ENCODE data around the gene SZT2. TPM values are rescaled to one million over a fixed set of nuclear protein-coding genes. Genes with fewer than 3 reads are reported as not detected.

The SZT2 gene
- total RNA-seq, 1 experiment from 2014 or later, result 29.0 TPM

DNA sequence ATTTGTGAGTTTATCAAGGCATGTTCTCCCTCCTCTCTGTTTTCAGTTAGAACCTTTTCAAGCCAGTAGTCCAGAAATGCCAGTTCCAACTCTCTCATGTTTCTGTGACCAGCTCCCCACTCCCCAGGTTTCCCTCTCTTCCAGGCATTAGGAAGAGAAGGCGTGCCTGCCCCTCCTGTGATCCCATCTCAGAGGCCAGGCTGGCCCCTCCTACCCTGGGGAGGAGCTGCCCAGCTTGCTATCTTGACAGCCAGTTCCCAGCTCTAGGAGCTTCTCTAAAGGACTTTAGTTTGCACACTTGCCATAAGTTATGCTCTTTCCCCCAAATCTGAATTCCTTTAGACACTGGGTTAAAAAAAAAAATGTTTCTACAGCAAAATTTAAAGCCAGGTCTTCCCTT is 55.1 kb downstream of the SZT2 start:
- H3K36me3 ChIP-seq (ENCODE audit: control insufficient read depth, insufficient read depth, low read length), result no peaks in the 10 kb centered on the region; the same call in 1 of the 2 replicates
- Mint-ChIP-seq H3K27me3 (ENCODE audit: insufficient read depth, unreplicated experiment) (no peaks in the 10 kb centered on the region), H3K4me1 (ENCODE audit: low read depth, unreplicated experiment) (peaks cover 16% of the 10 kb centered on the region), H3K9me3 (ENCODE audit: unreplicated experiment) (no peaks in the 10 kb centered on the region), H3K4me3 (ENCODE audit: unreplicated experiment) (no peak overlapping the region), H3K36me3 (ENCODE audit: insufficient read depth, unreplicated experiment) (peaks cover 25% of the 10 kb centered on the region), H3K27ac (ENCODE audit: unreplicated experiment) (peak overlapping the region; percentile 24)
- ChIA-PET CTCF (no interaction called here), POLR2A (no interaction called here)
- DNase-seq, result no peak
- intact Hi-C loops (cut with micrococcal nuclease; ENCODE audit: unreplicated experiment), result no loop called here
- no peaks in the 10 kb centered on the region for H3K9me3 ChIP-seq
- TF ChIP-seq, protein P1, sequence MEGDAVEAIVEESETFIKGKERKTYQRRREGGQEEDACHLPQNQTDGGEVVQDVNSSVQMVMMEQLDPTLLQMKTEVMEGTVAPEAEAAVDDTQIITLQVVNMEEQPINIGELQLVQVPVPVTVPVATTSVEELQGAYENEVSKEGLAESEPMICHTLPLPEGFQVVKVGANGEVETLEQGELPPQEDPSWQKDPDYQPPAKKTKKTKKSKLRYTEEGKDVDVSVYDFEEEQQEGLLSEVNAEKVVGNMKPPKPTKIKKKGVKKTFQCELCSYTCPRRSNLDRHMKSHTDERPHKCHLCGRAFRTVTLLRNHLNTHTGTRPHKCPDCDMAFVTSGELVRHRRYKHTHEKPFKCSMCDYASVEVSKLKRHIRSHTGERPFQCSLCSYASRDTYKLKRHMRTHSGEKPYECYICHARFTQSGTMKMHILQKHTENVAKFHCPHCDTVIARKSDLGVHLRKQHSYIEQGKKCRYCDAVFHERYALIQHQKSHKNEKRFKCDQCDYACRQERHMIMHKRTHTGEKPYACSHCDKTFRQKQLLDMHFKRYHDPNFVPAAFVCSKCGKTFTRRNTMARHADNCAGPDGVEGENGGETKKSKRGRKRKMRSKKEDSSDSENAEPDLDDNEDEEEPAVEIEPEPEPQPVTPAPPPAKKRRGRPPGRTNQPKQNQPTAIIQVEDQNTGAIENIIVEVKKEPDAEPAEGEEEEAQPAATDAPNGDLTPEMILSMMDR (IDR thresholded peaks at IDR 0.05; ENCODE audit: insufficient read depth in 1 of 2, low read depth in 1 of 2, low read length in 1 of 2, severe bottlenecking in 1 of 2, unreplicated experiment in 1 of 2), result no peak
- no peak overlapping the region for H3K4me3 ChIP-seq (ENCODE audit: low read depth, low read length)
- H3K4me1 ChIP-seq, result no peaks in the 10 kb centered on the region
- no TSS peak for BruUV-seq (replicated peaks)
- H3K27me3 ChIP-seq (replicated peaks; ENCODE audit: control insufficient read depth, insufficient read depth, low read length), result no peaks in the 10 kb centered on the region

GRCh38 chr1:43445606-43446387 is 56.1 kb downstream of the SZT2 start:
- intact Hi-C loops (cut with micrococcal nuclease; ENCODE audit: unreplicated experiment), result no loop called here
- no peaks in the 10 kb centered on the region for H3K27me3 Mint-ChIP-seq (ENCODE audit: insufficient read depth, unreplicated experiment)
- no peaks in the 10 kb centered on the region for H3K4me1 ChIP-seq
- DNase-seq, result no peak
- H3K36me3 ChIP-seq (ENCODE audit: control insufficient read depth, insufficient read depth, low read length), result no peaks in the 10 kb centered on the region; the same call in 1 of the 2 replicates
- ChIA-PET POLR2A (no interaction called here), CTCF (no interaction called here)
- H3K4me3 Mint-ChIP-seq (ENCODE audit: unreplicated experiment), result no peak overlapping the region
- TF ChIP-seq, protein P1 (IDR thresholded peaks at IDR 0.05; ENCODE audit: insufficient read depth in 1 of 2, low read depth in 1 of 2, low read length in 1 of 2, severe bottlenecking in 1 of 2, unreplicated experiment in 1 of 2), result no peak
- H3K9me3 ChIP-seq, result no peaks in the 10 kb centered on the region
- no TSS peak for BruUV-seq (replicated peaks)
- H3K27ac Mint-ChIP-seq (ENCODE audit: unreplicated experiment), result peak overlapping the region; percentile 29
- no peaks in the 10 kb centered on the region for H3K27me3 ChIP-seq (replicated peaks; ENCODE audit: control insufficient read depth, insufficient read depth, low read length)
- no peak overlapping the region for H3K4me3 ChIP-seq (ENCODE audit: low read depth, low read length)
- peaks cover 35% of the 10 kb centered on the region for H3K36me3 Mint-ChIP-seq (ENCODE audit: insufficient read depth, unreplicated experiment)
- H3K4me1 Mint-ChIP-seq (ENCODE audit: low read depth, unreplicated experiment), result peaks cover 16% of the 10 kb centered on the region
- H3K9me3 Mint-ChIP-seq (ENCODE audit: unreplicated experiment), result no peaks in the 10 kb centered on the region

DNA sequence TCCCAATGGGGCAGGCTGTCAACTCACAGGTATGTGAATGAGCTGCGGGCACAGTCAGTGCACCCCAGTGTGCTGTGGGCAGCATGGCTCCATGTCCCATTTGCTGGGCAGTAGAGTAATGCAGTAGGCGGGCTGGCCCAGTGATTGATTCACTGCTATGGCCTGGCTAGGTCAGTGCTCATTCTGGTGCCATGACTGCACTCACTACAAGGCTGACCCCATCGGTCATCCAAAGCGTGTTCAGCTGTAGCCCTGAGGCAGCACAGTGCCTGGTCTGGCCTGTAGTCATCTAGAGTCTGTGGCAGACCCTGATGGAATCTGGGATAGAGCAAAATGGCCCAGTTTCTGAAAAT is 56.7 kb downstream of the SZT2 start:
- intact Hi-C loops (cut with micrococcal nuclease; ENCODE audit: unreplicated experiment), result no loop called here
- peak overlapping the region; percentile 29 for H3K27ac Mint-ChIP-seq (ENCODE audit: unreplicated experiment)
- ChIA-PET CTCF (no interaction called here), POLR2A (no interaction called here)
- H3K9me3 Mint-ChIP-seq (ENCODE audit: unreplicated experiment), result no peaks in the 10 kb centered on the region
- TF ChIP-seq, protein P1 (IDR thresholded peaks at IDR 0.05; ENCODE audit: insufficient read depth in 1 of 2, low read depth in 1 of 2, low read length in 1 of 2, severe bottlenecking in 1 of 2, unreplicated experiment in 1 of 2), result no peak
- Histone ChIP-seq H3K36me3 (ENCODE audit: control insufficient read depth, insufficient read depth, low read length) (no peaks in the 10 kb centered on the region; the same call in 1 of the 2 replicates), H3K27me3 (replicated peaks; ENCODE audit: control insufficient read depth, insufficient read depth, low read length) (no peaks in the 10 kb centered on the region), H3K9me3 (no peaks in the 10 kb centered on the region), H3K4me1 (no peaks in the 10 kb centered on the region), H3K4me3 (ENCODE audit: low read depth, low read length) (no peak overlapping the region)
- no TSS peak for BruUV-seq (replicated peaks)
- peaks cover 40% of the 10 kb centered on the region for H3K36me3 Mint-ChIP-seq (ENCODE audit: insufficient read depth, unreplicated experiment)
- H3K27me3 Mint-ChIP-seq (ENCODE audit: insufficient read depth, unreplicated experiment), result no peaks in the 10 kb centered on the region
- H3K4me3 Mint-ChIP-seq (ENCODE audit: unreplicated experiment), result no peak overlapping the region
- H3K4me1 Mint-ChIP-seq (ENCODE audit: low read depth, unreplicated experiment), result peaks cover 16% of the 10 kb centered on the region
- no peak for DNase-seq

Measured in Caco-2 (cell line).